GM18868 (cell line): ENCODE results near the gene HLA-DOA.

Experiments
- ATAC-seq: cut with Tn5 transposase; IDR thresholded peaks from one replicate; pipeline ENCODE4 v1.9.1; 2021; ENCODE audit warnings: mild to moderate bottlenecking, moderate library complexity; ENCODE audit not compliant: unreplicated experiment

Gene HLA-DOA

GRCh38 chr6:32980488-32981038 lies 28.8 kb downstream of the HLA-DOA start:
- no peak for ATAC-seq

GRCh38 chr6:32979720-32980487 lies 29.5 kb downstream of the HLA-DOA start:
- ATAC-seq, result no peak

- no peak for ATAC-seq
Observed at GRCh38 chr6:32977953-32978324, 31.5 kb downstream of the HLA-DOA start.

- ATAC-seq, result no peak
Observed at GRCh38 chr6:32977272-32977952, 32.0 kb downstream of the HLA-DOA start.

- ATAC-seq, result no peak
Observed at GRCh38 chr6:32976334-32977069, 32.9 kb downstream of the HLA-DOA start.

GRCh38 chr6:32975886-32976285 lies 33.5 kb downstream of the HLA-DOA start:
- ATAC-seq, result no peak

GRCh38 chr6:32974541-32975308 lies 34.7 kb downstream of the HLA-DOA start:
- ATAC-seq, result no peak

GRCh38 chr6:32974016-32974333 lies 35.4 kb downstream of the HLA-DOA start:
- ATAC-seq, result no peak

GRCh38 chr6:32973144-32974015 lies 36.0 kb downstream of the HLA-DOA start:
- no peak for ATAC-seq

- no peak for ATAC-seq
Observed at GRCh38 chr6:32972353-32973143, 36.8 kb downstream of the HLA-DOA start.

- peak; percentile 50 for ATAC-seq
Observed at GRCh38 chr6:32971581-32972352, 37.6 kb downstream of the HLA-DOA start.

GRCh38 chr6:32971242-32971580 lies 38.2 kb downstream of the HLA-DOA start:
- no peak for ATAC-seq

- ATAC-seq, result no peak
Observed at GRCh38 chr6:32970413-32971241, 38.8 kb downstream of the HLA-DOA start.

GRCh38 chr6:32969685-32970412 lies 39.5 kb downstream of the HLA-DOA start:
- ATAC-seq, result no peak

- no peak for ATAC-seq
Observed at GRCh38 chr6:32968867-32969684, 40.3 kb downstream of the HLA-DOA start.
